ENCODE measurements around the gene FAM187B.
A peak's percentile ranks its signal among the peaks of the same experiment; 100 is the strongest.

FAM187B gene

DNA sequence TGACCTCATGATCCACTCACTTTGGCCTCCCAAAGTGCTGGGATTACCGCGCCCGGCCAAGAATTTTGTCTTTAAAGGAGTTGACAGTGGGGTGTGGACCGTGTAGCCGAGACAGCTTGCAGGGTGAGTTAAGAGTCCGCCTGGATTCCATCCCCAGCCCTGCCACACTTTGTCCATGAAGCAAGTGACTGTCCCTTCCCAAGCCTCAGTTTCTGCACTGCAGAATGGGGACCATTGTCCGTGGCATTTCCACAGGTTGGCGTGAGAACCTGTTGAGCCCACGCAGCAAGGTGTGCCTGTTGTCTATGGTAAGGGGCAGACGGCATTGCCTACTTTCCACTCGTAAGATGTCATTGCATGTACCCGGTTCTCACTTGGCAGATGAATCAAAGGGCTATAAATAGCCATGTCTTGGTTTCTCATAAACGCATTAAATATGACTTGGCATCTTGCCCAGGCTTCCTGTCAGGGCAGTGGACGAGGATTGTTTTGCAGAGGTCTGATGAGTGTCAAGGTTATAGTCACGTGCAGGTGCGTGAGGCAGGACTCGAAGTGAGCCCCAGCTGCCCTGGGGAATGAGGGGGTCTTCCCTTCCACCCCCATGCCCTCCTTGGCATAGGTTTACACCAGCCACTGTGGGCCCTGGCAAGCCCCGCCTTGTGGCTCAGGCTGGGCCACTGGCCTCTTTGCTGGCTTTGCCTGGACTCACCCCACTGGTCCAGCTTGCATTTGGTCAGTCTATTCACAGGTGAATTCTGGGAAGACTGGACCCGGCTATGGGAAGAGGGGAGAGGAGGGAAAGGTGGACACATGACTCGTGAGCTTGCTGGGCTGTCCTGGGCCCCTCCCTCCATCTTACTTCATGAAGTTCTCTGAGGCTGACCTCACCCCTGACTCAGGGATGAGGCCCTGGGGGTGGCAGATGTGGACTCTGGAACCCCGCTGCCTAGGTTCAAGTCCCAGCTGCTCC is 14.6 kb downstream of the FAM187B start:
- no peaks in the 10 kb centered on the region for H3K27me3 ChIP-seq (ENCODE audit: low read depth, low read length)
- no peak overlapping the region for H3K4me3 ChIP-seq (ENCODE audit: low read depth in 1 of 2, low read length in 2 of 2)
- peaks cover 0 to 10% of the 10 kb centered on the region in 2 donors for H3K4me1 ChIP-seq (ENCODE audit: control insufficient read depth in 1 of 2, insufficient read depth in 2 of 2, low read length in 2 of 2)
- peak overlapping the region; percentile 45 for H3K27ac ChIP-seq (ENCODE audit: low read length)
- H3K9me3 ChIP-seq (ENCODE audit: control insufficient read depth in 1 of 2, low read length in 2 of 2): peaks cover 0 to 4% of the 10 kb centered on the region in 2 donors
- no peaks in the 10 kb centered on the region for H3K36me3 ChIP-seq (ENCODE audit: control insufficient read depth in 1 of 2, insufficient read depth in 2 of 2, low read length in 2 of 2)

DNA sequence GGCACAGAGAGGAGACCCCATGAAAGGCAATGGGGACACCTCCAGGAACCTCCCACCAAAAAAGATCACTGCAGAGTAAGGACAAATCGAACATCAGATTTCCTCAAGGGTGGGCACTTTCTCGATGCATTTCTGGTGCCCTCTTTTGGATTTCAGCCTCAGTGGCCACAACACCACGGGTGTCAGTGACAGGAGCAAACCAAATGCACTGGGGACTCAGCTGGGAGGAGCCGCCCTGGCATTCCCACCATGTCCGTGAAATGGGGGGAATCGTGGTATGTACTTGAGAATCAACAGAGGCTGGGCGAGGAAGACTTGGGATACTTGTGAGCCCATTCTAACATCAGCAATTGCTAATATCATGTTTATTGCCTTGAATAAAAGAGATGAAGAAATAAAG is 16.3 kb downstream of the FAM187B start:
- H3K4me1 ChIP-seq (ENCODE audit: control insufficient read depth in 1 of 2, insufficient read depth in 2 of 2, low read length in 2 of 2): peaks cover 0 to 10% of the 10 kb centered on the region in 2 donors
- peak overlapping the region; percentile 17 for H3K27ac ChIP-seq (ENCODE audit: low read length)
- H3K4me3 ChIP-seq (ENCODE audit: low read depth in 1 of 2, low read length in 2 of 2): no peak overlapping the region

DNA sequence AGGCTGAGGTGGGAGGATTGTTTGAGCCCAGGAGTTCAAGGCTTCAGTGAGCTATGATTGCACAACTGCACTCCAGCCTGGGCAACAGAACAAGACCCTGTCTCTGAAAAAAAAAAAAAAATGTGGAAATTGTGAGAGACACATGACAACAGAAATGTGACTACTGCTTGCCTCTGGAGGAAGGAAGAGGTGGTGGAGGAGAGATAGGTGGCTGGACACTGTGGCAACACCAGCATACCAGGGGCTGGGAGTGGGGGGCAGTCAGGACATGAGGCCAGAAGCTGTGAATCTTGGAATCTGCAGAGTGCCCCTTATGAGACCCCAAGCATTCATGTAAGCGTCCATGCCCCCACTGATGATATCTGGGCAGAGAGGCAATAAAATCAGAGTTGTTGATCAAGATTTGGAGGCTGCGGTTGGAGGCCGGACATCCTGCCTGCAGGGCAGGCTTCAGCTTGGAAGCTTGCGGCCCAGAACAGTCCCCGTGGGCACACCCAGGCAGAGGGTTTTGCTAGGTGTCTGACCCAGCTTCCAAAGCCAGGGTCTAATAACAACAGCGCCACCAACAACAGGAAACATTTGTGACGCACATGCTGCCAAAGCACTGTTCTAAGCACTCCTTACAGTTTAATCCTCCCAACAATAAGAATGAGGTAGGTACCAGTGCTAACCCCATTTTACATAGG is 16.9 kb downstream of the FAM187B start:
- Histone ChIP-seq H3K4me1 (ENCODE audit: control insufficient read depth in 1 of 2, insufficient read depth in 2 of 2, low read length in 2 of 2) (peaks cover 0 to 10% of the 10 kb centered on the region in 2 donors), H3K27ac (ENCODE audit: low read length) (peak overlapping the region; percentile 17), H3K27me3 (ENCODE audit: low read depth, low read length) (no peaks in the 10 kb centered on the region), H3K36me3 (ENCODE audit: control insufficient read depth in 1 of 2, insufficient read depth in 2 of 2, low read length in 2 of 2) (no peaks in the 10 kb centered on the region), H3K9me3 (ENCODE audit: control insufficient read depth in 1 of 2, low read length in 2 of 2) (no peaks in the 10 kb centered on the region), H3K4me3 (ENCODE audit: low read depth in 1 of 2, low read length in 2 of 2) (no peak overlapping the region)

More for the DNA sequence above, 16.3 kb downstream of the FAM187B start:
- H3K27me3 ChIP-seq (ENCODE audit: low read depth, low read length): no peaks in the 10 kb centered on the region
- H3K36me3 ChIP-seq (ENCODE audit: control insufficient read depth in 1 of 2, insufficient read depth in 2 of 2, low read length in 2 of 2): no peaks in the 10 kb centered on the region
- H3K9me3 ChIP-seq (ENCODE audit: control insufficient read depth in 1 of 2, low read length in 2 of 2): no peaks in the 10 kb centered on the region

DNA sequence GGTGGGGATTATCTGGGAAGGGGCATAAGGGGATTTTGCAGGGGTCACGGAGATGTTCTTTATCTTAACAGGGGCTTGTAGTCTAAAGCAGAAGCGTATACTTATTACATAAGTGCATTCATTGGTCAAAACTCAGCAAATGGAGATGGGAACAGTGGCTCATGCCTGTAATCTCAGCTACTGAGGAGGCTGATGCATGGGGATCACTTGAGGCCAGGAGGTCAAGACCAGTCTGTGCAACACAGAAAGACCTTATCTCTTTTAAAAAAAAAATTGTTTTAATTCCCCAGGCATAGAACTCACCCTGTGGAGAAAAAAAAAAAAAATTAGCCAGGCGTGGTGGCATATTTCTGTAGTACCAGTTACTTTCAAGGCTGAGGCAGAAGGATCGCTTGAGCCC is 18.9 kb downstream of the FAM187B start:
- Histone ChIP-seq H3K36me3 (ENCODE audit: control insufficient read depth in 1 of 2, insufficient read depth in 2 of 2, low read length in 2 of 2) (no peaks in the 10 kb centered on the region), H3K27me3 (ENCODE audit: low read depth, low read length) (no peaks in the 10 kb centered on the region), H3K9me3 (ENCODE audit: control insufficient read depth in 1 of 2, low read length in 2 of 2) (no peaks in the 10 kb centered on the region), H3K27ac (ENCODE audit: low read length) (no peak overlapping the region), H3K4me1 (ENCODE audit: control insufficient read depth in 1 of 2, insufficient read depth in 2 of 2, low read length in 2 of 2) (peaks cover 0 to 10% of the 10 kb centered on the region in 2 donors), H3K4me3 (ENCODE audit: low read depth in 1 of 2, low read length in 2 of 2) (no peak overlapping the region)

DNA sequence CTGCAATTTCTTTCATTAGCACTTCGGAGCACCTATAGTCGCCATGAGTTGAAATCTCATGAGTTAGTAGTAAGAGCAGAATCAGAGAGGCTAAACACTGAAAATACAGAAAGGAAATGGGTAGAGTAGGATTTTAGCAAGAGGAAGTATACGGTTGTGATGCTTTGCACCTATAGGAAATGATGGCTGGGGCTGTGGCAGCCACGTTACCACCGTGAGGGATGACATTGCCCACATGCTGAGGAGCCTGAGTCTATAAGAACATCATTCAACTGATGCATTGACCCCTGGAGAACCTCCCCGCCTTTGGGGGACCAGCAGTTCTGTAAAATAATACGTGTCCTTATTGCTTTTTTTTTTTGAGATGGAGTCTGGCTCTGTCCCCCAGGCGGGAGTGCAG is 20.4 kb downstream of the FAM187B start:
- H3K4me1 ChIP-seq (ENCODE audit: control insufficient read depth in 1 of 2, insufficient read depth in 2 of 2, low read length in 2 of 2): no peaks in the 10 kb centered on the region
- no peaks in the 10 kb centered on the region for H3K9me3 ChIP-seq (ENCODE audit: control insufficient read depth in 1 of 2, low read length in 2 of 2)
- H3K36me3 ChIP-seq (ENCODE audit: control insufficient read depth in 1 of 2, insufficient read depth in 2 of 2, low read length in 2 of 2): no peaks in the 10 kb centered on the region
- H3K4me3 ChIP-seq (ENCODE audit: low read depth in 1 of 2, low read length in 2 of 2): no peak overlapping the region
- no peak overlapping the region for H3K27ac ChIP-seq (ENCODE audit: low read length)
- no peaks in the 10 kb centered on the region for H3K27me3 ChIP-seq (ENCODE audit: low read depth, low read length)

DNA sequence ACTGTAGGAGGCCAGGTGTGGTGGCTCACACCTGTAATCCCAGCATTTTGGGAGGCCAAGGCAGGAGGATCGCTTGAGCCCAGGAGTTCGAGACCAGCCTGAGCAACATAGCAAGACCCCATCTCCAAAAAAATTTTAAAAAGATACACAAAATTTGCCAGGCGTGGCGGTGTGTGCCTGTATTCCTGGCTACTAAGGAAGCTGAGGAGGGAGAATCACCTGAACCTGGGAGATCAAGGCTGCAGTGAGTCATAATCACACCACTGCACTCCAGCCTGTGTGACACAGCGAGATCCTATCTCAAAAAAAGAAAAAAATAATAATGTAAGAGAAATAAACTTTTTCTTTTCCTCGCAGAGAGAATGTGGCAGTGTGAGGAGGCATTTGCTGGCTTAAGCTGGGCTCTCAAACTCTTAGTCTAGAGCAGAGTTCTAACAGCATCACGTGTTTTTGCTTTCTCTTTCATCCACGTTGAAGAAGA is 21.1 kb downstream of the FAM187B start:
- Histone ChIP-seq H3K27me3 (ENCODE audit: low read depth, low read length) (no peaks in the 10 kb centered on the region), H3K9me3 (ENCODE audit: control insufficient read depth in 1 of 2, low read length in 2 of 2) (no peaks in the 10 kb centered on the region), H3K4me1 (ENCODE audit: control insufficient read depth in 1 of 2, insufficient read depth in 2 of 2, low read length in 2 of 2) (no peaks in the 10 kb centered on the region), H3K27ac (ENCODE audit: low read length) (no peak overlapping the region), H3K4me3 (ENCODE audit: low read depth in 1 of 2, low read length in 2 of 2) (no peak overlapping the region), H3K36me3 (ENCODE audit: control insufficient read depth in 1 of 2, insufficient read depth in 2 of 2, low read length in 2 of 2) (no peaks in the 10 kb centered on the region)

DNA sequence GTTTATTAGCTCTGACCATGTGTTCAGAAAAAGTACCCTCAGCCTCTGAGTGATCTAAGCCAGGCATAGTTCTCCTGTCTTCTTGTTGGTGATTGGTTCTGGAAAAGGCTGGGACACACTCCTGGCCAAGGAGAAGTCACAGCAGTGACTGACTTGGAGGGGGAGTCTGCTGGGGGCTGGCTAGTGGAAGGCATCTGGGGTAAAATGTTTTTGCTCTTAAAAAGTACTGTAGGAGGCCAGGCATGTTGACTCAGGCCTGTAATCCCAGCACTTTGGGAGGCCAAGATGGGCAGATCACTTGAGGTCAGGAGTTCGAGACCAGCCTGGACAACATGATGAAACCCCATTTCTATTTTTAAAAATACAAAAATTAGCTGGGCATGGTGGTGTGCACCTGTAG is 21.7 kb downstream of the FAM187B start:
- no peaks in the 10 kb centered on the region for H3K27me3 ChIP-seq (ENCODE audit: low read depth, low read length)
- H3K4me3 ChIP-seq (ENCODE audit: low read depth in 1 of 2, low read length in 2 of 2): no peak overlapping the region
- H3K27ac ChIP-seq (ENCODE audit: low read length): no peak overlapping the region
- no peaks in the 10 kb centered on the region for H3K9me3 ChIP-seq (ENCODE audit: control insufficient read depth in 1 of 2, low read length in 2 of 2)
- H3K36me3 ChIP-seq (ENCODE audit: control insufficient read depth in 1 of 2, insufficient read depth in 2 of 2, low read length in 2 of 2): no peaks in the 10 kb centered on the region
- no peaks in the 10 kb centered on the region for H3K4me1 ChIP-seq (ENCODE audit: control insufficient read depth in 1 of 2, insufficient read depth in 2 of 2, low read length in 2 of 2)

DNA sequence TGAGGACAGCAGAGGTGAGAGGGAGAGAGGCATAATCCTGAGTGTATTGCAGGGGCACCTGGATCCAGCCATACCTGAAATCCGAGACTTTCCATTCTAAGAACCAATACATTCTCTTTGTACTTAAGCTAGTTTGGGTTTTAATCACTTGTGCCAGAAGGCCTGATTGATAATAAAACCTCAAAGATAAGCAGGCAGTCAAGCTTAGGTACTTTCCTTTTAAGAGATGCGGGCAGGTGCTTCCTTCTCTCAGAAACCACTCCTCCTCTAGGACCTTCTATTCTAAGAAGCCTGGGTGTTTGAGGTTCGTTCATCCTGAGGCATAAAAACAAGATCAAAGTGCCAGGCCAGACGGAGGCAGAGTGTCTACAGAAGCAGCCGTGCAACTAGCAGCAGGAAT is 22.2 kb downstream of the FAM187B start:
- Histone ChIP-seq H3K36me3 (ENCODE audit: control insufficient read depth in 1 of 2, insufficient read depth in 2 of 2, low read length in 2 of 2) (no peaks in the 10 kb centered on the region), H3K4me3 (ENCODE audit: low read depth in 1 of 2, low read length in 2 of 2) (no peak overlapping the region), H3K4me1 (ENCODE audit: control insufficient read depth in 1 of 2, insufficient read depth in 2 of 2, low read length in 2 of 2) (no peaks in the 10 kb centered on the region), H3K27ac (ENCODE audit: low read length) (no peak overlapping the region), H3K9me3 (ENCODE audit: control insufficient read depth in 1 of 2, low read length in 2 of 2) (no peaks in the 10 kb centered on the region), H3K27me3 (ENCODE audit: low read depth, low read length) (no peaks in the 10 kb centered on the region)

DNA sequence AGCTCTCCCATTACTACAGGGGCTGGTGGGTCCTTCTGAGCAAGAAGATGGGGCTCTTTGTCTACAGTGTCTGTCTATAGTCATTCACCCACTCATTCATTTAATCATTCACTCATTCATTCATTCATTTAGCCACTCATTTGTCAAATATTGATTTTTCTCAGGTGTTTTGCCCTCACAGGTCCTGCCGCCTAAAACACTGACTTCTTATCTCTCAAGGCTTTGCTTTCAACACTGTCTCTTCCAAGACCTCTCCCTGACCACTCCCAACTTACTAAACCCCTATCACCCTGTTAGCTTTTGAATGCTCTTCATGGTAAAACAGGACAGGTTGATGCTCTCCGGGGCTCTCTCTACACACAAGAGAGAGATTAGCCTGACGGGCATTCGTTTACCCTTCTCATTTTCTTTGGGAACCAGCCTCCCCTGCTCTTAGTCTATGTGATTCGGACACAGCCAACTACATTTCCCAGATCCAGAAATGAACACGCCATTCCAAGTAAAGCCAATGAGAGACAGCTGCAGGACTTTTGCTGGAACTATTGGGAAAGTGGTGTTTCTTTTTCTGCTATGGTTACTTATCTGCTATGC is 22.7 kb downstream of the FAM187B start:
- H3K4me1 ChIP-seq (ENCODE audit: control insufficient read depth in 1 of 2, insufficient read depth in 2 of 2, low read length in 2 of 2): no peaks in the 10 kb centered on the region
- H3K27ac ChIP-seq (ENCODE audit: low read length): no peak overlapping the region
- H3K27me3 ChIP-seq (ENCODE audit: low read depth, low read length): no peaks in the 10 kb centered on the region
- H3K4me3 ChIP-seq (ENCODE audit: low read depth in 1 of 2, low read length in 2 of 2): no peak overlapping the region
- no peaks in the 10 kb centered on the region for H3K36me3 ChIP-seq (ENCODE audit: control insufficient read depth in 1 of 2, insufficient read depth in 2 of 2, low read length in 2 of 2)
- H3K9me3 ChIP-seq (ENCODE audit: control insufficient read depth in 1 of 2, low read length in 2 of 2): no peaks in the 10 kb centered on the region

DNA sequence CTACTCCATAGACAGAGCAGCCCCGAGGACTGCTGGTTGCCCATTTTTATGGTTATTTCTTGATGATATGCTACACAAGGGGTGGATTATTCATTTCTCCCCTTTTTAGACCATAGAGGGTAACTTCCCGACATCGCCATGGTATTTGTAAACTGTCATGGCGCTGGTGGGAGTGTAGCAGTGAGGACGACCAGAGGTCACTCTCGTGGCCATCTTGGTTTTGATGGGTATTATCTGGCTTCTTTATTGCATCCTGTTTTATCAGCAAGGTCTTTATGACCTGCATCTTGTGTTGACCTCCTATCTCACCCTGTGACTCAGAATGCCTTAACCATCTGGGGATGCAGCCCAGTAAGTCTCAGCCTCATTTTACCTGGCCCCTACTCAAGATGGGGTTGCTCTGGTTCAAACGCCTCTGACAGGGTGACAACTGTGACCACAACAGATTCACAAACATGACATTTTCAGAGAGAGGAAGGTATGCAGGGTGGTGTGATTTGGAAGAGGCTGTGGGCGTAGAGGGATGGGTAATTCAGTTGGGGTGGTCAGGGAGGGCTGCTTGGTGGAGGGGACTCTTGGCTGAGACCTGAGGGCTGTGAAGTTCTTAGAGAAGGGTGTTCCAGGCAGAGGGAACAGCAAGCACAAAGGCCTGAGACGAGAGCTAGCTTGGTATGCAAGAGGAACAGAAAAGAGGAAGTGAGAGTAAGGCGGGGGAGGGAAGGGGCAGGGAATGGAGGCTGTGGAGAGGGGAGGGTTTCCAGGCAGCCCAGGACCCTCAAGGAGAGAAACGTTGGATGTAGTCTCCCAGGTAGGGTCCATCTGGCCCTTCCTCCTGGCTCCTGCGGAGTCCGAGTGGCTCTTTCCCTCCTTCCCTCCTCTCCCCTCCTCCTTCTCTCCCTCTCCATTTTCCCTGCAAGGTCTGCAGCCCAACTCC is 23.5 kb downstream of the FAM187B start:
- Histone ChIP-seq H3K27me3 (ENCODE audit: low read depth, low read length) (no peaks in the 10 kb centered on the region), H3K27ac (ENCODE audit: low read length) (no peak overlapping the region), H3K36me3 (ENCODE audit: control insufficient read depth in 1 of 2, insufficient read depth in 2 of 2, low read length in 2 of 2) (no peaks in the 10 kb centered on the region), H3K4me1 (ENCODE audit: control insufficient read depth in 1 of 2, insufficient read depth in 2 of 2, low read length in 2 of 2) (no peaks in the 10 kb centered on the region), H3K4me3 (ENCODE audit: low read depth in 1 of 2, low read length in 2 of 2) (no peak overlapping the region), H3K9me3 (ENCODE audit: control insufficient read depth in 1 of 2, low read length in 2 of 2) (no peaks in the 10 kb centered on the region)

Measured in muscle layer of duodenum (tissue), 2 donors.